GM19372 (cell line): ENCODE measurements around the gene TENT4B.

ENCODE experiments used
- ATAC-seq: cut with Tn5 transposase; IDR thresholded peaks from one replicate; pipeline ENCODE4 v1.9.1; 2021; ENCODE audit warnings: mild to moderate bottlenecking, low read depth, moderate library complexity; ENCODE audit not compliant: unreplicated experiment

The TENT4B gene

DNA sequence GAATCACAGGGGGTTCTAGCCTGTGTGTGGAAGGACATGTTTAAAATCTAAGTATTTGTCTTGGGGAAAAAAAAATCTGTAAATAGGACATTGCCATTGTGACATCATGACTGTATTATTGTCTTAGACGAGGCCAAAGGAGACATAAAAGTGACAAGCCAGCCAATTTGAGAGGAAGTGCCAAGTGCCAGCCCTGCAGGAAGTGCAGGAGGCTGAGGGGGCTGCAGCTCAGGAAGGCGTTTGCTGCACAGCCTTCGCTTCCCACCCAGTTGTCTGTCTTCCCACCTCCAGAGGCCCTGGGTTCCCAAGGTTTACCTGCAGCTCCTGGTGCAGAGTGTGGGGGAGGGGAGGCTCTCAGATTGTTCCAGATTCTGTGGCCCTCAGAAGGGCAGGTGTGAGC is 114.5 kb downstream of the TENT4B start:
- ATAC-seq: no peak

DNA sequence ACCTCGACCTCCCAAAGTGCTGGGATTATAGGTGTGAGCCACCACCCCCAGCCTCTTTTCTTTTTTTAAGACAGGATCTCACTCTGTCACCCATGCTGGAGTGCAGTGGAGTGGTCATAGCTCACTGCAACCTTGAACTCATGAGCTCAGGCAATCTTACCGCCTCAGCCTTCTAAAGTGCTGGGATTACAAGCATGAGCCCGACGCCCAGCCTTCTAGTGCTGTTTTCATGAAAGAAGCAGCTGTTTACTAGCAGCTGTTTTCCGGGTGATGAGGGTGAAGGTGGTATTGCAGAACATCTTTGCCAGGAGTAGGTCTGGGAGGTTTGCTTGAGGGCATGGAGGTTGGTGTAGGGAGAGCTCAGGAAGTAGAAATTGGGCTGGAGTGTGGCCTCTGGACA is 115.2 kb downstream of the TENT4B start:
- no peak for ATAC-seq

DNA sequence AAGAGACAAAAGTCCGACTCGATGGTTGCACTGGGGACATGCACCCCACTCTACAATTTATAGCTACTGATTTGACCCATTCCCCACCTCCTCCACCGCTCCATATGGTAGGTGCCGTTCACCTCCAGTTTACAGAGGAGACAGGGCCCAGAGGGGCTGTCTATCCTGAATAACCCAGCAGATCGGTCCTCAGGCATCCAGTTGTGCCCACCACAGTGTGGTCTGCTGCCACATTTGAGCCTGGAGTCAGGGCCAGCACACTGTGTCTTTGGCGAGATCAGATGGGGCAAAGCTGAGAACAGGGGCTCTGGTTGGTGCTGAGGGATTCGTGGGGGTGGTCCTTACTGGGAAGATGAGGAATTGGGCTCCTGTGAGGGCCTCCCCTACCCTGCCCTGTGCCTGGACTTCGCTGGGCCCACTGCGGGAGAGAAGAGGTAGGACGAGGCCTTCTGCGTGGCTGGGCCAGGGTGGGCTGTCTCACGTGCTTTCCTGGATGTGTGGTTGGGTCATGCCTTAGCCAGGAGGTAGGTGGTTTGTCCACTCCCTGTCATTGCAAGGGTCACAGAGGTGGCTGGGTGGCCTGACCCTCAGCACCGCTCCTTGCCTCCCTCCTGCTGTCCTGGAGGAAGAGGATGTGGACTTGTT is 116.1 kb downstream of the TENT4B start:
- ATAC-seq: no peak

DNA sequence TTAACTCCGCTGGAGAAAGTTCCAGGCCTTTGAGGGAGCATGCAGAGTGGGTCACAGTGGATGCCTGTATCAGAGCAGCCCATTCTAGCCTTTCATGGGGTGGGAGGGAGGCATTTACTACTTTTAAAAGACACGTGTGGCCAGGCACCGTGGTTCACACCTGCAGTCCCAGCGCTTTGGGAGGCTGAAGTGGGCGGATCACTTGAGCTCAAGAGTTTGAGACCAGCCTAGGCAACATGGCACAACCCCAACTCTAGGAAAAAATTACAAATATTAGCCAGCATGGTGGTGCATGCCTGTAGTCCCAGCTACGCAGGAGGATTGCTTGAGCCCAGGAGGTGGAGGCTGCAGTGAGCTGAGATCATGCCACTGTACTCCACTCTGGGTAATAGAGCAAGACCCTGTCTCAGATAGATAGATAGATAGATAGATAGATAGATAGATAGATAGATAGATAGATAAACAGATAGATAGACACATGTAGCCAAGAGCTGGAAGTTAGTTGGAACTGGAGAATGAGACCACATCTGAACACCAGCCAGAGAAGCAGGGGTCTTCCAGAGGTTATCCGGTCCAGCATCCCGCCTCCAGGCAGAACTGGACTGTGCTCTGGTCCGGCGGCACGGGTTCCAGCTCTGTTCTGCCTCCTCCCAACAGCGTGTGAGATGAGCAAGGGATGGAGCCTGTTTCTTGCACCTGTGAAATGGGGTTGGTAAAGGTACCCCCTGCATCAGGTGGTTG is 116.8 kb downstream of the TENT4B start:
- ATAC-seq: no peak

DNA sequence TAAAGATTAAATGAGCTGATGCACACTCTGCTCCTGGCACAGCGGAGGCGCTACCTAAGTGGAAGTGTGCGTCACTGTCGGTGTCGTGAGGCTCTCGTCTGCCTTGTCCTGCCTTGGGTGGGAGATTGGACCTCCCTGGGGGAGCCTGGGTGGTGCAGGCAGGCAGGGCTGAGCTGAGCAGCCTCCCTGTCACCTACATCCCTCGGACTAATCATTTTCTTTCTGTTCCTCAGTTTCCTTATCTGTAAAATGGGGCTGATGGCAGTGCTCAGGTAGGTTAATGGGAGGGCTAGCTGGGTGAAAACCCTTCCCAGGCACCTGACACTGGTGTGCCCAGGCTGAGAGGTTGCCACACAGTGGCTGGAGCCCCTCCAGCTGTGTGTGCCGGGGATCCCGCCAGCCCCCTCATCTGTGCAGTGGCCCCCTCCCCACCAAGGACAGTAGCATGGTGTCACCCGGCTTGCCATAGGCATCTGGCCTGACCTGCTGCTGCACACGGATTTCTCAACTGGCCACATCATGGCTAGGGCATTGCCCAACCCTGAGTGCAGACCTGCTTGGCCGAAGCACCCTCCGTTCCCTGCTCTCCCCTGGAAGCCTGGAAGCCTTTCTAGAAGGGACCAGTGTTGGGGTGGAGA is 117.5 kb downstream of the TENT4B start:
- ATAC-seq: no peak

DNA sequence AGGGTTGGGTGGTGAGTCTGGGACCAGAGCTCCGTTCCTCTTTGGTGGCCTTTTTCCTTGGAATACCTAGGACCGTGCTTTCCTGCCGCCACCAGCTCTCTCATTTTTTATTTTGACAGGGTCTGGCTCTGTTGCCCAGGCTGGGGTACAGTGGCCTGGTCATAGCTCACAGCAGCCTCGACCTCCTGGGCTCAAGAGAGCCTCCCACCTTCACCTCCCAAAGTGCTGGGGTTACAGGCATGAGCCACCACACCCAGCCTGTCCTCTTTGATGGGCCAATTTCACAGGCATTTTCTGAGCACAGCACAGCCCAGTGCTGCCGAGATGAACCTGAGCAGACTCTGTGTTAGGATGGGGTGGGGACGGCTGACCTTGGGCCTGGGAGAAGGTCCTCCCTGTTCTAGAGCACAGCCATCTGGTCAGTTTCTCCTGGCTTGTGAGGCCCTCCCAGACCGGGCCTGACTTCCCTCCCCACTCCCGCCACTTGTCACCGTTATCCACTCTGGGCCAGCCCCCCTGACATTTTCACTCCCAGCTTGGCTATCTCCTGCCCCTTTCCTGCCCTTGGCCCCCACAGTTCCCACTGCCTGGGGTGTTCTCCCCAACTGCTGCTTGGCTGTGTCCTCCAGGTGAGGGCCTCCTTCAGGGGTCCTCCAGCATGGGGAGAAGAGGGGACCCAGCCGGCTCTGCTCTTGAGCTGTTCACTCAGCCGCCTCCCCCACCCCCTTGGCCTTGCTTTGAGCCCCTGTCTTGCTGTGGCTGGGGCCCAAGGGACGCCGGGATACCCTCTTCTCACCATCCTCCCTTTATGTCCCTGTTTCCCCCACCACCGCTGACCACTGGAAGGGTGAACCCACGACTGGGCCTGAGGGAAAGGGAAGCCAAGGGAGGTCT is 118.3 kb downstream of the TENT4B start:
- ATAC-seq: no peak

DNA sequence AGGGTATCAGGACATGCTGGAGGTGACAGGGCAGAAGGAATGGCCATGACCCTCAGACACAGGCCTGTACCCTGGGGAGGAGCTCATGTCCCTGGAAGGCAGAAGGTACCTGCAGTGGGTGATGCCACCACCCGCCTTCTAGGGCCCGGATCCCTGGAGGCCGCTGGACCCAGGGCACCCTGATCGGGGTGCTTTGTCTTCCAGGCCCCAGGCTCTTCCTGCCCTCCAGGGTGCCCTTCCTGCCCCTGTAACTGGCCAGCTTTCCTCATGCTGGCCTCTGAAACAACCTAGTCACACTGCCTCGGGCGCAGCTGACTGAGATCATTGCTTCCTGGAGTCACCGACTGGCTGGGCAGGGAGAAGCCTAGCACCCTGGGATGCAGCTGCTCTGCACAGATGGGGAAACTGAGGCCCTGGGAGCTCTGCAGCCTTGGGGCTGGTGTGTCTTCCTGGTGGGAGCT is 119.0 kb downstream of the TENT4B start:
- no peak for ATAC-seq

DNA sequence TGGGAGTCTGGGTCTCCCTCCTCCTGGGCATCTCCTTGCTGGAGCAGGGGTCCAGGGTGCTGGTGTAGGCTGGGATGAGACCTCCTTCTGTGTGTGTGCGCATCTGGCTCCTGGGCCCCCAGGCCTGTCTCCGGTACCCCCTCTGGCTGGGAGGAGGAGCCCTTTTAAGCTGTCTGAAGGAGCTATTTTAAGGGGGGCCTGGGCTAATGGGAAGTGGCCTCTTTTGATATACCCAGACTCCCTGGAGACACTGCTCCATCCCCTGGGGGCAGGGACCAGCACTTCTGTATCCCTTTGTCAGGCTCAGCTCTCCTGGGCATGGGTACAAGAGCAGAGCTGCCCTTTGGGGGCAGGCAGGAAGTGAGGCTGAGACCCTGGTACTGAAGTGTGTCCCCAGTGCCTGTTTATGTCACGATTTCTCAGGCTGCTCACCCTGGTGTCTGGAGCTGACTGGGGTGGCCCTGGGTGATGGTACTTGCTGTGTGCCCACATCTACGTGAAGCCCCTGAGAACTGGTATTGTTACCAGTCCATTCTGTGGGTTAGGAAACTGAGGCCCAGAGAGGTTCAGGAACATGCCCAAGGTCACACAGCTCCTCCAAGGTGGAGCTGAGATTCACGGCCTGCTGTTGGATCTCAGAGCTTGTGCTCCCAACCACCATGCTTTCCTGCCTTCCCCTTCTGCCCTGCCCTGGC is 119.7 kb downstream of the TENT4B start:
- no peak for ATAC-seq

DNA sequence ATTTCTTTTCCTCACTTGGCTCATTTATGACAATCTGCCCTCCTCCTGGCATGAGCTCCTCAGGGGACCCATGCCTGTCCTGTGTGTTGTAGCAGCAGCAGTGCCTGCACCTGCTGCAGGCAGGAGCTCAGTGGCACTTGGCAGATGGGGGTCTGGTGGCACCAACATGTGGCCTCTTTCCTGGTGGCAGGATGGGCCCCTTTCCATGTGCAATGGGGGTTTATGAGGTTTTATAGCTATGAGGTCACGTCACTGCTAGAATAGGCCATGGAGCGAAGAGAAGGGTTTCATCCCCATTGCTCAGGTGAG is 120.2 kb downstream of the TENT4B start:
- ATAC-seq: no peak

DNA sequence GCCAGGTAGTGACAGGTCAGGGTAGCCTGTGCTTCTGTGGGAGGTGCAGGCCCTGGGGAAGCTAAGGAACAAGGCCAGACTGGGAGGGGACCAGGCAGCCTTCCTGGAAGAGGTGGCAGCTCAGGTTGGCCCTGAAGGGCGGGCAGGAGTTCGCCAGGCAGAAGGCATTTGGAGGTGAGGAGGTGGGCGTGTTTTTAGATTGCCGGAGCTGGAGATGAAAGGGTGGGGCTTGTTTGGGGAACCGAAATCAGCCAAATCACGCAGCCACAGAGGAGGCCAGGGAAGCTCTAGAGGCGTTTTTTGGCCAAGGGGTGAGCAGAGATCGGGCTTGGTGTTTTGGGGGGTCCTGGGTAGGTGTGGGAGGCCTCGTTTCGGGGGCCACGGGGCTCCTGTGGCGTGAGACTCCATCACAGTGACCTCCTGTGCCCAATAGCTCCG is 120.8 kb downstream of the TENT4B start:
- ATAC-seq: peak; percentile 72

DNA sequence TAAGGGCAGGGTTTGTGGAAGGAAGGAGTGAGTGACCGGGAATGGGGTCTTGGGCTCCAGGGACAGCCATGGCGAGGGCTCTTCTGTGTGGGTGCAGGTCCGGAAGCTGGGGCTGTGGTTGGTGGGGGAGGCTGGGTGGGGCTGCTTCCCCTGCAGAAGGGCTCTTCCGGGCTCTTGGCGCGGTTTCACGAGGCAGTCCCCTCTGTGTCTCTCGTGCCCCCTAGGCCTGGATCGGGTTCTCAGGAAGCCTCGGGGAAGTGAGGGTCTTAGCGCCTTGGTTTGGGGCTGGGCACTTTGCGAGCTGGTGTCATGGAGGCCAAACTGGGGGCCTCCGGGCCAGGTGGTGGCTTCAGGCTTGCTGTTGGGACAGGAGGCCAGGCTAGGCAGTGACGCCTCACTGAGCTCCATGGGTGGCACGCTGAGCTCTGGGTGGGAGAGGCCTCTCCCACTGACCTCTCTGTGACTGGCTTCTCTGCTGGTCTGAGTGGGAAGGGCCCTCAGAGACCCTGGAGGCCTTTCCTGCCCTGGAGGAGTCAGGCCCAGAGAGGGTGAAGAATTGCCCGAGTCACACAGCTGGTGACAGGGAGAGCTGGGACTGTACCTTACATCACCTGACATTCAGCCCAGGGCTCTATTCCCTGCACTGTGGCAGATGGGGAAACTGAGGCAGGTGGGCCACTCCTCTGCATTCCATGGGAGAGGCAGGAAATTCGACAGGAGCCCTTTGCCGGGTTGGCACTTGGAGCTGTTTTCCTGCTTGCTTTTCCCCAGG is 121.4 kb downstream of the TENT4B start:
- peak; percentile 57 for ATAC-seq

DNA sequence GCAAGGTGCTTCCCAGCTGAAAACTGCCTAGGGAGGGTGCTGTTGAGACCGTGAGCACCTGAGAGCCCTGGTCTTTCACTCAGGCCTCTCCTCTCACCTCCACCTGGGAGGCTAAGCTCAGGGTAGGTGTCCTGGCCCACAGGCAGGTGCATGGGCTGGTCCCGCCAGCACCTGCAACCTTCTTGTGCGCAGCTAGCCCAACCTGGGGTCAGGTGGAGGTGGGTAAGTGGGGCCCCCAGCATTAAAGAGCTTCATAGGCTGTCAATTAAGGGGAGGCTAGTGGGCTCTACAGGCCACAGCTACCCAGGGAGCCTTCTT is 122.0 kb downstream of the TENT4B start:
- no peak for ATAC-seq

DNA sequence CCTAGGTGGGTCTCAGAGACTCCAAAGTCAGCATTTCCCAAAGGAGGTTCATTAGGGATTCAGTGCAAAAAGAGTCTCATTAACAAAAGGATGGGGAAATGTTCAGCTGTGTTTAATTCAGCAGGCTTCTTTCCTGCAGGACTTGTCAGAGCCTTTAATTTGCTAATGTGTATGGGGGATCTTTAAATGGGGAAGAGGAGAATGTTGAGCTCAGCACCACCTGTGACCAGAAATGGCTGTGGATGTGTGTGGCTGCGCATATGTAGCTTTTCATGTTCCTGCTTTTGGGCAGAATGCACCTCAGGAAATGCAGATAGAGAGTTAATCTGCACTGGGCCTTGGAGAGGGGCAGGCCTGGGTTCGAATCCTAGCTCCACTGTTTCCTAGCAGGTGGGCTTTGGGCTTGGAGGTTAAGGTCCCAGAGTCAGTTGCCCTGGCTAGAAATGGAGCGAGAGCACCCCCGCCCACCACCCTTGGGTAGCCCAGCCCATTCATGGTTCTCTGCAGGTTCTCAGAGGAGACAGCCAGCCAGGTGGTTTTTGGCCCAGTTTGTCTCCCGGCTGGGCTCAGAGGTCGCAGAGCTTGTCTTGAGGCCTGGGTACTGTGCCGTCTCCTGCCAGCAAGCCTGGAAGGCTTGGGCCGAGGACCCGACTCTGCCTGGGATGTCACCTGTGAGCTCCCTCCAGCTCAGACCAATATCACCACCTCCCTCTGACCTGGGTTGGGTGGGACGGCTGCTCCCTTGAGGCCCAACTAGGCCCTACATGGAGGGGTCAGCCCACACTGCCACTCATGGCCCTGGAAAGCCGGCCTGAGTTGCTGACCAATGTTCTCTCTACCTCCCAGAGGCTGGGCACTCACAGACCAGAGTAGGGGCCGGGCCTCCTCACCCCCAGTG is 122.6 kb downstream of the TENT4B start:
- no peak for ATAC-seq

DNA sequence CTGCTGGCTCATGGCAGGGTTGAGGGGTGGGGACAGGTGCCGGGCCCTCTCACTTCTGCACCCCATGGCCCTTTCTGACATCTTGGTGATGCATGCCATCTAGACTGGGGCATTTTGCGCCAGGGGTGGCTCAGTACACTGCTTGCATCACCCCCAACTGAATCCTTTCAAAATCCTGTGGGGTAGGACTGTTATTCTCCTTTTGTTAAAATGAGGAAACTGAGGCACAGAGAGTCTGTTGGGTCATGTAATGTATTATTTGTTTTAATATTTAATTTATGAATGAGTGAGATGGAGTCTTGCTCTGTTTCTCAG is 123.2 kb downstream of the TENT4B start:
- no peak for ATAC-seq

DNA sequence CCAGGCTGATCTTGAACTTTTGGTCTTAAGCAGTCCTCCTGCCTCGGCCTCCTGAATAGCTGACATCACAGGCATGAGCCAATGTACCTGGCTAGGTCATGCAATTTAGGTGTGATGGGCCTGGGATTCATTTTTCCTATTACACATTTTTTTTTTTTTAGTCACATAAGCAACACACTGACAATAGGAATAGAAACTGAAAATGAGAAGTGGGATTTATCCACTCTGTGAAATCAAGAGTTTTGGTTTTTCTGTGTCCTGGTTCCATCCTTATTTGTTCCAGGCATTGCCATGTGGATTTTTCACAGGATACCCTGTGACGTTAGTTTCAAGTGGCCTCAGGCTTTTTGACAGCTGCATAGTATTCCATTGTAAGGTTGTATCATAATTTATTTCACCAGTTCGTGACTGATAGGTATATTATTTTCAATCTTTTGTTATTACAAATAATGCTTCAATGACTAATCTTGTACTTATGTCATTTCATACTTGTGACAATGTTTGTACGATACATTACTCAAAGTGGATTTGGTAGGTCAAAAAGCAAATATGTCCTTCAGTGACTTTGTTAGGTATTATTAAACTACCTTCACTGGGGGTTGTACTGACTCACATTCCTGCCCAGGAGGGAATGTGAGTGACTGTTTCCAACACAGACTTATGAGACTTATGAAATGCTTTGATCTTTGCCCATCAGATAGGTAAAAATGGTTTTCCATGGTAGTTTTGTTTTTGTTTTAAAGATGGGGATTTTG is 123.9 kb downstream of the TENT4B start:
- ATAC-seq: no peak

DNA sequence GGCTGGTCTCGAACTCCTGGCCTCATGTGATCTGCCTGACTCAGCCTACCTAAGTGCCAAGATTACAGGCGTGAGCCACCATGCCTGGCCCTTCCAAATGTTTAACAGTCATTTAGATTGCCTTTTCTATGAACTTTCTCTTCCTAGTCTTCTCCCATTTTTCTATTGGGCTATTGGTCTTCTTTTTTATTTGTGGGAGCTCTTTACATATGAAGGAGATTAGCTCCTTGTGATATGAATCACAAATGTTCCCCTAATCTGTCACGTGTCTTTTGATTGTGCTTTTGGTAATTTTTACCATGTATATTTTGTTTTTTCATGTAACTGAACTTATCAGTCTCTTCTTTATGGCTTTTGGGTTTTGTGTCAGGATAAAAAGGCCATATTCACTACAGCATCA is 125.1 kb downstream of the TENT4B start:
- ATAC-seq: no peak

DNA sequence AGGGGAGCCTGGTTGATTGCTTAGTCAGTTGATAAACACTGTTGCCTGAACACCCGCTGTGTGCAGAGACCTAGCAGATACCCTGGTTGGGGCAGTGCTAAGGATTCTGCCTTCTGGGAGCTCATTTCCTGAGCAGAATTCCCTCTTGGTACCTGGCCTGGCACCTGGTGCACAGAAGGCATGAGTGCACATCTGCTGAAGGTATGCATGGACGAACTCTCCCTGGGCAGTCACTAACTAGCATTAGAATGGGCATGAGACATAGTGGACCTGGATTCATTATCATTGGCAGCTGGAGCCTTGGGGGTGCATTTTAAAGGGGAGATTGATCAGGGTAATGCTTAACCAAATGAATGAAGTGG is 126.4 kb downstream of the TENT4B start:
- no peak for ATAC-seq

DNA sequence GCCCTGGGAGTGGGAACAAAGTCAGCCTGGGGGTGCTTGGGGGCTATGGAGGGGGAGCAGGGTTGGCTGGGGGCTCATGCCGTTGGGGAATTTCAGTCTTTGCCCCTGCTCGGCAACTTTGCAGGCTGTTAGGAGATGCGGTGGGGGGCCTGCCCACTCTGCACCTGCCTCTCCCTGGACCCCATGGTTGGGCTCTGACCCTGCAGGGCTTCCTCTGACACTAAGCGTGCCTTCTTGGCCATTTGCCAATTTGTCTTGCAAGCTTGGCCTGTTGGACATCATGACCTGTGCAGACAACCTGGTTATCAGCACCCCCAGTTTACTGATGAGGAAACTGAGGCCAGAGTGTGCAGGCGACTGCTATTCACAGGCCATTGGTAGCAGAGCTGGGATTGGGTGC is 127.8 kb downstream of the TENT4B start:
- ATAC-seq: no peak
